ENCODE results near the gene CARD8.

CARD8 gene

DNA sequence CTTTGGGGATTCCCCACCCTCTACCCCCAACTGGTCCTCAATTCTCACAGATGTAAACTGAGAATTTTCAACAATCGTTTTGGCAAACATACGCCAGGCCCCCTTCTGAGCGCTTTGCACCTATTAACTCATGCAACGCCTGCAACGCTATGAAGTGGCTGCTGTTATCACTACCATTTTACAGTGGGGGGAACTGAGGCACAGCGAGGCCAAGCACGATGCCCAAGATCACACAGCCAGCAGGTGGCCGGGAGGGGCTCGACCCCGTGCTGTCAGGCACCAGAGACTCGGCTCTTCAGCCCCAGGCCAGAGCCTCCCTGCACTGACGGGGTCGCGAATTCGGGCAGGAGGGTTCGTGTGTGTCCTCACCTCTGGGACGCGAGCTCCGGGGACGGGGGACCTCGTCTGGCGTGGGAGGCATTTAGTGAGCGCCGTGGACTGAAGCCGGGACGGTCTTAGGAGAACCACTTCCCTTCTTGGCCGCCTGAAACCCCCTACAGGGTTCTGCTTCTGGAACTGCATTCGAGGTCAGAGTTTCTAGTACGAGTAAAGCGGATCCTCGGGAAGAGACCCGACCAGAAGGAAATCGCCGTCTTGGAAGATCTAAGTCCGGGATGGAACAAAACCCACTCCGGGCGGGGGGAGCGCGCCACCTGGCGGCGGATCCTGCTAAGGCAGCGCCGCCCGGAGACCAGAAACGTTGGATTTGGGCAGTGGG, 35.2 kb upstream of the CARD8 start:
- Histone ChIP-seq H3K4ac (ENCODE audit: low read depth, low read length) (no peak overlapping the region), H4K8ac (ENCODE audit: low read depth, low read length) (no peak overlapping the region), H3K36me3 (ENCODE audit: control insufficient read depth, insufficient read depth, low read length) (peaks cover 4% of the 10 kb centered on the region), H2BK120ac (ENCODE audit: low read depth, low read length) (no peak overlapping the region), H3K4me3 (ENCODE audit: low read length) (no peak overlapping the region), H4K5ac (ENCODE audit: low read length) (no peak overlapping the region), H3K4me2 (ENCODE audit: low read length) (peak overlapping the region; percentile 47), H3K56ac (ENCODE audit: low read length) (peak overlapping the region; percentile 72), H3K79me1 (ENCODE audit: low read length) (no peaks in the 10 kb centered on the region), H2BK5ac (ENCODE audit: low read length) (no peak overlapping the region), H3K27ac (ENCODE audit: low read depth, low read length) (peak overlapping the region; percentile 92), H3K23ac (ENCODE audit: low read length) (no peak overlapping the region), H2BK15ac (replicated peaks; ENCODE audit: low read depth) (no peak overlapping the region), H3K9ac (ENCODE audit: low read length) (peak overlapping the region; percentile 26), H3K4me1 (ENCODE audit: control insufficient read depth, low read depth, low read length) (no peaks in the 10 kb centered on the region), H3K27me3 (ENCODE audit: insufficient read depth, low read length, poor library complexity) (no peaks in the 10 kb centered on the region), H2AK5ac (ENCODE audit: low read length) (no peak overlapping the region), H3K18ac (ENCODE audit: low read length) (peak overlapping the region; percentile 63), H3K79me2 (ENCODE audit: control insufficient read depth, insufficient read depth, low read length) (no peaks in the 10 kb centered on the region)
- no CpG with 5 or more reads among the region's 45 CpGs for WGBS (ENCODE audit: extremely low coverage, insufficient coverage, low lambda C conversion rate)
- peak; percentile 96 for DNase-seq

DNA sequence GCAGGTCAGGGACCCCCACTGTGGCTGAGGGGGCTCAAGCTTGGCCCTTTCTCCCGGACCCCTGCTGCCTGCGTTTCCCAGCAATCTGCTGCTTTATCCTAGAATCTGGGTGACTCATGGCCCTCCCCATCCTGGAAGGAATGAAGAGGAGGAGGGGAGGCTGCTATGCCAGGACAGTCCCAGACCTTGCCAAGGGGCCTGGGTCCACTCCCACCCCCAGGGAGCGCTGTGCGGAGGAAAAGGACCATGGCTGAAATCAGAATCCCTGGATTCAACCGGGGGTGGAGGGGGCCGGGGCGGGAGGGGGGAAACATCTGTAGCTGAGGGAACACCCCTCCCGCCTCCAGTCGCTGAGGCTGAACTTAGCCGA, 34.7 kb upstream of the CARD8 start:
- Histone ChIP-seq H4K8ac (ENCODE audit: low read depth, low read length) (no peak overlapping the region), H4K5ac (ENCODE audit: low read length) (no peak overlapping the region), H3K4me3 (ENCODE audit: low read length) (no peak overlapping the region), H3K27ac (ENCODE audit: low read depth, low read length) (peak overlapping the region; percentile 56), H2BK120ac (ENCODE audit: low read depth, low read length) (no peak overlapping the region), H3K27me3 (ENCODE audit: insufficient read depth, low read length, poor library complexity) (no peaks in the 10 kb centered on the region), H2BK15ac (replicated peaks; ENCODE audit: low read depth) (no peak overlapping the region), H3K18ac (ENCODE audit: low read length) (peak overlapping the region; percentile 4), H3K79me1 (ENCODE audit: low read length) (no peaks in the 10 kb centered on the region), H3K79me2 (ENCODE audit: control insufficient read depth, insufficient read depth, low read length) (no peaks in the 10 kb centered on the region), H3K56ac (ENCODE audit: low read length) (peak overlapping the region; percentile 45), H3K36me3 (ENCODE audit: control insufficient read depth, insufficient read depth, low read length) (peaks cover 4% of the 10 kb centered on the region), H3K23ac (ENCODE audit: low read length) (no peak overlapping the region), H2BK5ac (ENCODE audit: low read length) (no peak overlapping the region), H3K4me2 (ENCODE audit: low read length) (peak overlapping the region; percentile 1), H3K4me1 (ENCODE audit: control insufficient read depth, low read depth, low read length) (no peaks in the 10 kb centered on the region), H3K9ac (ENCODE audit: low read length) (peak overlapping the region; percentile 1), H2AK5ac (ENCODE audit: low read length) (no peak overlapping the region), H3K4ac (ENCODE audit: low read depth, low read length) (no peak overlapping the region)
- WGBS (ENCODE audit: extremely low coverage, insufficient coverage, low lambda C conversion rate) = no CpG with 5 or more reads among the region's 10 CpGs
- peak; percentile 96 for DNase-seq

DNA sequence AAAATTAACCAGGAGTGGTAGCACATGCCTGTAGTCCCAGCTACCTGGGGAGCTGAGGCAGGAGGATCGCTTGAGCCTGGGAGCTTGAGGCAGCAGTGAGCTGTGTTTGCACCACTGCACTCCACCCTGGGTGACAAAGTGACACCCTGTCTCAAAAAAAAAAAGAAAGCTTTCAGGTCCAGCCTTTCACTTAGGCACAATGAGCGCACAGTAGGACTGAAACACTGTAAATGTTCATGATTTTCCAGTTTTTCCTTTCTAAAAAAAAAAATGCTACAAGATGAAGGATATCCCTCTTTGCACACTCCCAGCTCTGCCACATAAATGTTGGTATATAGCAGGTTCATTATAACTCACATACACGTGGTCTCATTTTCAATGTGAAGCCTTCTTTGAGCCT, 32.0 kb upstream of the CARD8 start:
- no CpG with 5 or more reads among the region's 3 CpGs for WGBS (ENCODE audit: extremely low coverage, insufficient coverage, low lambda C conversion rate)
- Histone ChIP-seq H3K4me1 (ENCODE audit: control insufficient read depth, low read depth, low read length) (no peaks in the 10 kb centered on the region), H2BK120ac (ENCODE audit: low read depth, low read length) (no peak overlapping the region), H3K79me1 (ENCODE audit: low read length) (no peaks in the 10 kb centered on the region), H4K8ac (ENCODE audit: low read depth, low read length) (no peak overlapping the region), H2AK5ac (ENCODE audit: low read length) (no peak overlapping the region), H3K4me2 (ENCODE audit: low read length) (no peak overlapping the region), H3K9ac (ENCODE audit: low read length) (no peak overlapping the region), H4K5ac (ENCODE audit: low read length) (no peak overlapping the region), H3K36me3 (ENCODE audit: control insufficient read depth, insufficient read depth, low read length) (peaks cover 11% of the 10 kb centered on the region), H3K23ac (ENCODE audit: low read length) (no peak overlapping the region), H3K27me3 (ENCODE audit: insufficient read depth, low read length, poor library complexity) (no peaks in the 10 kb centered on the region), H3K18ac (ENCODE audit: low read length) (no peak overlapping the region), H3K27ac (ENCODE audit: low read depth, low read length) (no peak overlapping the region), H2BK15ac (replicated peaks; ENCODE audit: low read depth) (no peak overlapping the region), H2BK5ac (ENCODE audit: low read length) (no peak overlapping the region), H3K4me3 (ENCODE audit: low read length) (no peak overlapping the region), H3K4ac (ENCODE audit: low read depth, low read length) (no peak overlapping the region), H3K79me2 (ENCODE audit: control insufficient read depth, insufficient read depth, low read length) (no peaks in the 10 kb centered on the region), H3K56ac (ENCODE audit: low read length) (no peak overlapping the region)
- DNase-seq = no peak

DNA sequence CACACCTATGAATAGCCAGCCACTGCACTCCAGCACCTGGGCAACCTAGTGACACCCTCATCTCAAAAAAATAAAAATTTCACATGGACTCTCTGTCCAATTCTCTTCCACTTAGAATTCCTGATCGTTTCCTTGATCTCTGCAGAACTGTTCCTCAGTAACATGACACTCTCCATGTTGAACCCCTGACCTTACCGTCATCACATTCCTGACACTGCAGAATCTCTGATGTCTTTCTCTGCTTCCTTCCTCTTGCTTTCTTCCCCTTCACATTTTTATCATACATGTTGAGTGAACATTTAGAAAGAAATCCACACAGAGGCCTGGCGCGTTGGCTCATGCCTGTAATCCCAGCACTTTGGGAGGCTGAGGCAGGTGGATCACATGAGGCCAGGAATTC, 29.2 kb upstream of the CARD8 start:
- H3K4me2 ChIP-seq (ENCODE audit: low read length) = no peak overlapping the region
- no peak for DNase-seq
- WGBS (ENCODE audit: extremely low coverage, insufficient coverage, low lambda C conversion rate) = no CpG with 5 or more reads among the region's 4 CpGs
- no peak overlapping the region for H3K27ac ChIP-seq (ENCODE audit: low read depth, low read length)
- H3K4me3 ChIP-seq (ENCODE audit: low read length) = no peak overlapping the region
- no peak overlapping the region for H2BK120ac ChIP-seq (ENCODE audit: low read depth, low read length)
- H3K56ac ChIP-seq (ENCODE audit: low read length) = no peak overlapping the region
- H2AK5ac ChIP-seq (ENCODE audit: low read length) = no peak overlapping the region
- no peak overlapping the region for H4K5ac ChIP-seq (ENCODE audit: low read length)
- H3K27me3 ChIP-seq (ENCODE audit: insufficient read depth, low read length, poor library complexity) = no peaks in the 10 kb centered on the region
- peaks cover 18% of the 10 kb centered on the region for H3K36me3 ChIP-seq (ENCODE audit: control insufficient read depth, insufficient read depth, low read length)
- no peak overlapping the region for H3K9ac ChIP-seq (ENCODE audit: low read length)
- H3K4ac ChIP-seq (ENCODE audit: low read depth, low read length) = no peak overlapping the region
- no peaks in the 10 kb centered on the region for H3K4me1 ChIP-seq (ENCODE audit: control insufficient read depth, low read depth, low read length)
- no peak overlapping the region for H3K18ac ChIP-seq (ENCODE audit: low read length)
- H4K8ac ChIP-seq (ENCODE audit: low read depth, low read length) = no peak overlapping the region
- H3K79me1 ChIP-seq (ENCODE audit: low read length) = no peaks in the 10 kb centered on the region
- H2BK15ac ChIP-seq (replicated peaks; ENCODE audit: low read depth) = no peak overlapping the region
- H3K79me2 ChIP-seq (ENCODE audit: control insufficient read depth, insufficient read depth, low read length) = no peaks in the 10 kb centered on the region
- H2BK5ac ChIP-seq (ENCODE audit: low read length) = no peak overlapping the region
- no peak overlapping the region for H3K23ac ChIP-seq (ENCODE audit: low read length)

DNA sequence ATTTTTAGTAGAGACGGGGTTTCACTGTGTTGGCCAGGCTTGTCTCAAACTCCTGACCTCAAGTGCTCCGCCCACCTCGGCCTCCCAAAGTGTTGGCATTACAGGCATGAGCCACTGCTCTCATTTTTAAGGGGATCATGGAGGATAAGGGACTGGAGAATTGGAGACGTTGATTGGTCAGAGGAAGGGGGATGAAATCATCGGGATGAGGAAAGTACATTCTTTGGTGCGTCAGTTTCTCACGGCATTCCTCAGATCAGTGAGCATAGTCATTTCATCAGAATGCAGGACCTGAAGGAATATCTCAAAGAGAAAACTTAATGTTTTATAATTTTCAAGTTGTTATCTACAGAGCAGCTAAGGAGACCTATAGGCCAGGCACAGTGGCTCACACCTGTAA, 28.2 kb upstream of the CARD8 start:
- Histone ChIP-seq H2AK5ac (ENCODE audit: low read length) (no peak overlapping the region), H3K56ac (ENCODE audit: low read length) (no peak overlapping the region), H3K4me1 (ENCODE audit: control insufficient read depth, low read depth, low read length) (no peaks in the 10 kb centered on the region), H4K8ac (ENCODE audit: low read depth, low read length) (no peak overlapping the region), H3K79me2 (ENCODE audit: control insufficient read depth, insufficient read depth, low read length) (no peaks in the 10 kb centered on the region), H3K9ac (ENCODE audit: low read length) (no peak overlapping the region), H3K18ac (ENCODE audit: low read length) (no peak overlapping the region), H3K79me1 (ENCODE audit: low read length) (no peaks in the 10 kb centered on the region), H3K4me3 (ENCODE audit: low read length) (no peak overlapping the region), H3K4me2 (ENCODE audit: low read length) (no peak overlapping the region), H3K23ac (ENCODE audit: low read length) (no peak overlapping the region), H3K27ac (ENCODE audit: low read depth, low read length) (no peak overlapping the region), H2BK5ac (ENCODE audit: low read length) (no peak overlapping the region), H4K5ac (ENCODE audit: low read length) (no peak overlapping the region), H3K36me3 (ENCODE audit: control insufficient read depth, insufficient read depth, low read length) (peaks cover 18% of the 10 kb centered on the region), H2BK120ac (ENCODE audit: low read depth, low read length) (no peak overlapping the region), H3K27me3 (ENCODE audit: insufficient read depth, low read length, poor library complexity) (no peaks in the 10 kb centered on the region), H2BK15ac (replicated peaks; ENCODE audit: low read depth) (no peak overlapping the region), H3K4ac (ENCODE audit: low read depth, low read length) (no peak overlapping the region)
- WGBS (ENCODE audit: extremely low coverage, insufficient coverage, low lambda C conversion rate) = no CpG with 5 or more reads among the region's 7 CpGs
- DNase-seq = peak; percentile 31

DNA sequence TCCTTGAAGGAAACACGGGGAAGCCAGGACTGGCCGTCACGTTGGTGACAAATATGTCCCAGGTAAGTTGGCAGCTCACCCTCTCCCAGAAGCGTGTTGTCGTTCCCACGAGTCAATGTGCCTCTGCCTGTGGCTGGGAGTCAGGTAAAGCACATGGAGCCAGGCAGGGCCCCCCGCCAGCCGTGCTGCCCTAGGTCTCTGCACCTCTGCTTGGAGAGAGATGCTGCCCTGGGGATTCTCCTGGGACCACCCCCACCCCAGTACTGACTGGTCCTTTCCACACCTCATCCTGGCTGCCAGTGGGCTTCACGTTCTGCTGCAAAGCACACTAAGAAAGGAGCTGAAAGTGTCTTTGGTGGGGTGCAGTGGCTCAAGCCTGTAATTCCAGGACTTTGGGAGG, 24.0 kb upstream of the CARD8 start:
- Histone ChIP-seq H3K18ac (ENCODE audit: low read length) (no peak overlapping the region), H3K4me3 (ENCODE audit: low read length) (no peak overlapping the region), H3K9ac (ENCODE audit: low read length) (no peak overlapping the region), H3K4me1 (ENCODE audit: control insufficient read depth, low read depth, low read length) (no peaks in the 10 kb centered on the region), H2BK15ac (replicated peaks; ENCODE audit: low read depth) (no peak overlapping the region), H3K36me3 (ENCODE audit: control insufficient read depth, insufficient read depth, low read length) (peaks cover 12% of the 10 kb centered on the region), H3K27me3 (ENCODE audit: insufficient read depth, low read length, poor library complexity) (no peaks in the 10 kb centered on the region), H3K23ac (ENCODE audit: low read length) (no peak overlapping the region), H3K56ac (ENCODE audit: low read length) (no peak overlapping the region), H3K27ac (ENCODE audit: low read depth, low read length) (no peak overlapping the region), H3K4ac (ENCODE audit: low read depth, low read length) (no peak overlapping the region), H2BK120ac (ENCODE audit: low read depth, low read length) (no peak overlapping the region), H4K5ac (ENCODE audit: low read length) (no peak overlapping the region), H2BK5ac (ENCODE audit: low read length) (no peak overlapping the region), H3K79me1 (ENCODE audit: low read length) (no peaks in the 10 kb centered on the region), H2AK5ac (ENCODE audit: low read length) (no peak overlapping the region), H4K8ac (ENCODE audit: low read depth, low read length) (no peak overlapping the region), H3K79me2 (ENCODE audit: control insufficient read depth, insufficient read depth, low read length) (peaks cover 2% of the 10 kb centered on the region), H3K4me2 (ENCODE audit: low read length) (no peak overlapping the region)
- WGBS (ENCODE audit: extremely low coverage, insufficient coverage, low lambda C conversion rate) = no CpG with 5 or more reads among the region's 9 CpGs
- no peak for DNase-seq
